HEK293 (cell line): ENCODE results near the gene CCM2L.

Source experiments
- FEZF1 ChIP-seq: fragments of 450-650 bp; formaldehyde crosslinking; IDR thresholded peaks from 2 replicates; pipeline ENCODE4 v1.5.1; 2016; ENCODE audit warnings: missing biosample characterization, missing genetic modification characterization
- GLI2 ChIP-seq: fragments of 450-650 bp; formaldehyde crosslinking; IDR thresholded peaks from 2 replicates; pipeline ENCODE4; 2017; ENCODE audit warnings: missing biosample characterization, missing genetic modification characterization, low read depth, borderline replicate concordance
- HOXD13 ChIP-seq: sonication (generic); formaldehyde crosslinking; IDR thresholded peaks from 2 replicates; pipeline ENCODE4 v1.8.0; 2022; ENCODE audit warnings: missing genetic modification reagents, borderline replicate concordance
- KLF1 ChIP-seq: fragments of 450-650 bp; formaldehyde crosslinking; IDR thresholded peaks from 2 replicates; pipeline ENCODE4 v1.5.1; 2016; ENCODE audit warnings: missing biosample characterization, missing genetic modification characterization
- KLF10 ChIP-seq: fragments of 450-650 bp; IDR thresholded peaks from 2 replicates; pipeline ENCODE4 v1.5.1; 2018; ENCODE audit warnings: missing biosample characterization, mild to moderate bottlenecking, missing genetic modification characterization
- KLF9 ChIP-seq: fragments of 450-650 bp; formaldehyde crosslinking; IDR thresholded peaks from 2 replicates; pipeline ENCODE4 v1.5.1; 2016; ENCODE audit warnings: missing biosample characterization, missing genetic modification characterization, low read depth
- PRDM1 ChIP-seq: fragments of 450-650 bp; formaldehyde crosslinking; IDR thresholded peaks from 2 replicates; pipeline ENCODE4; 2016; ENCODE audit warnings: missing biosample characterization, missing genetic modification characterization
- YY1 ChIP-seq: fragments of 450-650 bp; formaldehyde crosslinking; IDR thresholded peaks from 2 replicates; pipeline ENCODE4 v1.5.1; 2018; ENCODE audit warnings: missing biosample characterization, missing genetic modification characterization
- ZEB2 ChIP-seq: fragments of 450-650 bp; formaldehyde crosslinking; IDR thresholded peaks from 2 replicates; pipeline ENCODE4 v1.5.1; 2016; ENCODE audit warnings: missing biosample characterization, missing genetic modification characterization
- ZFHX2 ChIP-seq: fragments of 450-650 bp; formaldehyde crosslinking; conservative IDR thresholded peaks from 2 replicates; pipeline ENCODE4 v1.5.1; 2016; ENCODE audit warnings: missing biosample characterization, missing genetic modification characterization
- ZFP41 ChIP-seq: fragments of 450-650 bp; formaldehyde crosslinking; IDR thresholded peaks from 2 replicates; pipeline ENCODE4 v1.5.1; 2016; ENCODE audit warnings: missing biosample characterization, missing genetic modification characterization, borderline replicate concordance
- ZNF202 ChIP-seq: fragments of 450-650 bp; formaldehyde crosslinking; IDR thresholded peaks from 2 replicates; pipeline ENCODE4 v1.5.1; 2016; ENCODE audit warnings: missing biosample characterization, missing genetic modification characterization, borderline replicate concordance
- ZNF292 ChIP-seq: fragments of 450-650 bp; formaldehyde crosslinking; IDR thresholded peaks from 2 replicates; pipeline ENCODE4 v1.5.1; 2016; ENCODE audit warnings: low read depth, missing biosample characterization, missing genetic modification characterization, borderline replicate concordance
- ZNF341 ChIP-seq: fragments of 450-650 bp; formaldehyde crosslinking; IDR thresholded peaks from 2 replicates; pipeline ENCODE4; 2016; ENCODE audit warnings: low read depth, missing biosample characterization, missing genetic modification characterization
- ZNF433 ChIP-seq: fragments of 450-650 bp; formaldehyde crosslinking; IDR thresholded peaks from 2 replicates; pipeline ENCODE4 v1.5.1; 2016; ENCODE audit warnings: missing biosample characterization, missing genetic modification characterization, low read depth
- ZNF48 ChIP-seq: fragments of 450-650 bp; formaldehyde crosslinking; IDR thresholded peaks from 2 replicates; pipeline ENCODE4 v1.5.1; 2016; ENCODE audit warnings: missing biosample characterization, missing genetic modification characterization
- ZNF529 ChIP-seq: fragments of 450-650 bp; formaldehyde crosslinking; IDR thresholded peaks from 2 replicates; pipeline ENCODE4 v1.5.1; 2017; ENCODE audit warnings: missing genetic modification characterization, missing biosample characterization; ENCODE audit not compliant: insufficient replicate concordance
- ZNF549 ChIP-seq: fragments of 450-650 bp; IDR thresholded peaks from 2 replicates; pipeline ENCODE4 v1.5.1; 2018; ENCODE audit warnings: missing biosample characterization, missing genetic modification characterization, mild to moderate bottlenecking, inconsistent platforms, moderate library complexity
- ZNF555 ChIP-seq: fragments of 450-650 bp; formaldehyde crosslinking; conservative IDR thresholded peaks from 2 replicates; pipeline ENCODE4 v1.5.1; 2017; ENCODE audit warnings: missing biosample characterization, mild to moderate bottlenecking, missing genetic modification characterization, inconsistent platforms
- ZNF558 ChIP-seq: fragments of 450-650 bp; formaldehyde crosslinking; IDR thresholded peaks from 2 replicates; pipeline ENCODE4 v1.5.1; 2016; ENCODE audit warnings: missing biosample characterization, missing genetic modification characterization
- ZNF585B ChIP-seq: fragments of 450-650 bp; formaldehyde crosslinking; IDR thresholded peaks from 2 replicates; pipeline ENCODE4 v1.5.1; 2016; ENCODE audit warnings: missing biosample characterization, missing genetic modification characterization
- ZNF76 ChIP-seq: fragments of 450-650 bp; formaldehyde crosslinking; IDR thresholded peaks from 2 replicates; pipeline ENCODE4; 2016; ENCODE audit warnings: low read depth, missing biosample characterization, missing genetic modification characterization, borderline replicate concordance
- TF ChIP-seq, protein P1 (sequence below): sonication (generic); formaldehyde crosslinking; IDR thresholded peaks from 2 replicates; pipeline ENCODE4 v1.8.1; 2022; ENCODE audit warnings: mild to moderate bottlenecking, moderate library complexity, missing genetic modification reagents
- TF ChIP-seq, protein P2 (sequence below): fragments of 450-650 bp; formaldehyde crosslinking; IDR thresholded peaks from 2 replicates; pipeline ENCODE4 v1.5.1; 2017; ENCODE audit warnings: missing biosample characterization, missing genetic modification characterization
- TF ChIP-seq, protein P3 (sequence below): fragments of 450-650 bp; formaldehyde crosslinking; IDR thresholded peaks from 2 replicates; pipeline ENCODE4 v1.5.1; 2016; ENCODE audit warnings: missing biosample characterization, missing genetic modification characterization
- TF ChIP-seq, protein P4 (sequence below): fragments of 450-650 bp; formaldehyde crosslinking; IDR thresholded peaks from 2 replicates; pipeline ENCODE4 v1.5.1; 2016; ENCODE audit warnings: missing biosample characterization, missing genetic modification characterization
- TF ChIP-seq, protein P5 (sequence below): fragments of 450-650 bp; formaldehyde crosslinking; IDR thresholded peaks from 2 replicates; pipeline ENCODE4 v1.5.1; 2016; ENCODE audit warnings: missing biosample characterization, missing genetic modification characterization
- TF ChIP-seq, protein P6 (sequence below): fragments of 450-650 bp; formaldehyde crosslinking; IDR thresholded peaks from 2 replicates; pipeline ENCODE4 v1.5.1; 2016; ENCODE audit warnings: missing biosample characterization, missing genetic modification characterization, borderline replicate concordance

The CCM2L gene

DNA sequence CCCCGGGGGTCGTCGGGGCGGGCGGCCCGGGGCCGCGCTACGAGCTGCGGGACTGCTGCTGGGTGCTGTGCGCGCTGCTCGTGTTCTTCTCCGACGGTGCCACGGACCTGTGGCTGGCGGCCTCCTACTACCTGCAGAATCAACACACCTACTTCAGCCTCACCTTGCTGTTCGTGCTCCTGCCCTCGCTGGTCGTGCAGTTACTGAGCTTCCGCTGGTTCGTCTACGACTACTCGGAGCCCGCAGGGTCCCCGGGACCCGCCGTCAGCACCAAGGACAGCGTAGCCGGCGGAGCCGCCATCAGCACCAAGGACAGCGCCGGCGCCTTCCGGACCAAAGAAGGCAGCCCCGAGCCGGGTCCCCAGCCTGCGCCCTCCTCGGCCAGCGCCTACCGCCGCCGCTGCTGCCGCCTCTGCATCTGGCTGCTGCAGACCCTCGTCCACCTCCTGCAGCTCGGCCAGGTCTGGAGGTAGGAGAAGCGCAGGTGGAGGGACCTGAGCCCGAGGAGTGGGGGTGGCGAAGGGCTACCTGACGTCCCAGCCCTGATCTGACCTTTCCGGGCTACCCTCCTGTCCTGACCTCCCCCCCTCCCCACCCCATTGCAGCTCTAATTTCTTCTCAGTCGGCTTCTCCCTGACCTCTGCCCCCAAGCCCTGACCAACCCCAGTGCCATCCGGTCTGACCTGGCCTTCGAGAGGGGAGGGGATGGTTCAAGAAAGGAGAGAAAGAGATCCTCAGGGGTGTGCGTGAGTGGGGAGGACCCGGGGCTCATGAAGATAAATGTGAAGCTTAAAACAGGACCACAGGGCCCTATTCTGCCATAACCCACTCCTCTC is 41.7 kb upstream of the CCM2L start (continued):
- TF ChIP-seq ZNF292 (tag by site-specific recombination): no peak
- TF ChIP-seq ZNF549: no peak
- TF ChIP-seq, protein P1, sequence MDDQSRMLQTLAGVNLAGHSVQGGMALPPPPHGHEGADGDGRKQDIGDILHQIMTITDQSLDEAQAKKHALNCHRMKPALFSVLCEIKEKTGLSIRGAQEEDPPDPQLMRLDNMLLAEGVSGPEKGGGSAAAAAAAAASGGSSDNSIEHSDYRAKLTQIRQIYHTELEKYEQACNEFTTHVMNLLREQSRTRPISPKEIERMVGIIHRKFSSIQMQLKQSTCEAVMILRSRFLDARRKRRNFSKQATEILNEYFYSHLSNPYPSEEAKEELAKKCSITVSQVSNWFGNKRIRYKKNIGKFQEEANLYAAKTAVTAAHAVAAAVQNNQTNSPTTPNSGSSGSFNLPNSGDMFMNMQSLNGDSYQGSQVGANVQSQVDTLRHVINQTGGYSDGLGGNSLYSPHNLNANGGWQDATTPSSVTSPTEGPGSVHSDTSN (CRISPR knock-in tag): peak; percentile 100
- no peak; the same call in 1 of the 2 replicates for TF ChIP-seq KLF1
- no peak; the same call in 1 of the 2 replicates for TF ChIP-seq ZFHX2
- TF ChIP-seq, protein P2, sequence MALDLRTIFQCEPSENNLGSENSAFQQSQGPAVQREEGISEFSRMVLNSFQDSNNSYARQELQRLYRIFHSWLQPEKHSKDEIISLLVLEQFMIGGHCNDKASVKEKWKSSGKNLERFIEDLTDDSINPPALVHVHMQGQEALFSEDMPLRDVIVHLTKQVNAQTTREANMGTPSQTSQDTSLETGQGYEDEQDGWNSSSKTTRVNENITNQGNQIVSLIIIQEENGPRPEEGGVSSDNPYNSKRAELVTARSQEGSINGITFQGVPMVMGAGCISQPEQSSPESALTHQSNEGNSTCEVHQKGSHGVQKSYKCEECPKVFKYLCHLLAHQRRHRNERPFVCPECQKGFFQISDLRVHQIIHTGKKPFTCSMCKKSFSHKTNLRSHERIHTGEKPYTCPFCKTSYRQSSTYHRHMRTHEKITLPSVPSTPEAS (tag by site-specific recombination): no peak
- TF ChIP-seq KLF9 (tag by site-specific recombination): no peak
- TF ChIP-seq, protein P3, sequence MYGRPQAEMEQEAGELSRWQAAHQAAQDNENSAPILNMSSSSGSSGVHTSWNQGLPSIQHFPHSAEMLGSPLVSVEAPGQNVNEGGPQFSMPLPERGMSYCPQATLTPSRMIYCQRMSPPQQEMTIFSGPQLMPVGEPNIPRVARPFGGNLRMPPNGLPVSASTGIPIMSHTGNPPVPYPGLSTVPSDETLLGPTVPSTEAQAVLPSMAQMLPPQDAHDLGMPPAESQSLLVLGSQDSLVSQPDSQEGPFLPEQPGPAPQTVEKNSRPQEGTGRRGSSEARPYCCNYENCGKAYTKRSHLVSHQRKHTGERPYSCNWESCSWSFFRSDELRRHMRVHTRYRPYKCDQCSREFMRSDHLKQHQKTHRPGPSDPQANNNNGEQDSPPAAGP: peak; percentile 69
- no peak for TF ChIP-seq PRDM1 (tag by site-specific recombination)
- peak; percentile 81 for TF ChIP-seq ZEB2 (tag by site-specific recombination)
- no peak for TF ChIP-seq ZNF48
- TF ChIP-seq, protein P4, sequence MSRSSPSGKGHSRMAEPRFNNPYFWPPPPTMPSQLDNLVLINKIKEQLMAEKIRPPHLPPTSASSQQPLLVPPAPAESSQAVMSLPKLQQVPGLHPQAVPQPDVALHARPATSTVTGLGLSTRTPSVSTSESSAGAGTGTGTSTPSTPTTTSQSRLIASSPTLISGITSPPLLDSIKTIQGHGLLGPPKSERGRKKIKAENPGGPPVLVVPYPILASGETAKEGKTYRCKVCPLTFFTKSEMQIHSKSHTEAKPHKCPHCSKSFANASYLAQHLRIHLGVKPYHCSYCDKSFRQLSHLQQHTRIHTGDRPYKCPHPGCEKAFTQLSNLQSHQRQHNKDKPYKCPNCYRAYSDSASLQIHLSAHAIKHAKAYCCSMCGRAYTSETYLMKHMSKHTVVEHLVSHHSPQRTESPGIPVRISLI (tag by site-specific recombination): no peak
- TF ChIP-seq ZNF555 (tag by site-specific recombination): no peak
- no peak for TF ChIP-seq ZNF341 (tag by site-specific recombination)
- no peak for TF ChIP-seq ZNF585B (tag by site-specific recombination)
- TF ChIP-seq ZNF202 (tag by site-specific recombination): no peak
- TF ChIP-seq ZNF558 (tag by site-specific recombination): no peak
- TF ChIP-seq ZNF433: no peak
- TF ChIP-seq, protein P5, sequence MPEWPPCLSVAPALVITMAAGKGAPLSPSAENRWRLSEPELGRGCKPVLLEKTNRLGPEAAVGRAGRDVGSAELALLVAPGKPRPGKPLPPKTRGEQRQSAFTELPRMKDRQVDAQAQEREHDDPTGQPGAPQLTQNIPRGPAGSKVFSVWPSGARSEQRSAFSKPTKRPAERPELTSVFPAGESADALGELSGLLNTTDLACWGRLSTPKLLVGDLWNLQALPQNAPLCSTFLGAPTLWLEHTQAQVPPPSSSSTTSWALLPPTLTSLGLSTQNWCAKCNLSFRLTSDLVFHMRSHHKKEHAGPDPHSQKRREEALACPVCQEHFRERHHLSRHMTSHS (tag by site-specific recombination): no peak
- TF ChIP-seq ZFP41: no peak
- TF ChIP-seq ZNF529 (tag by site-specific recombination): no peak
- TF ChIP-seq KLF10 (tag by site-specific recombination): peak; percentile 30; the same call in 1 of the 2 replicates
- peak; percentile 82 for TF ChIP-seq YY1 (tag by site-specific recombination)
- TF ChIP-seq ZNF76 (tag by site-specific recombination): 0 out of 2 replicates have a peak, but pooled peaks have one; percentile 16
- TF ChIP-seq, protein P6, sequence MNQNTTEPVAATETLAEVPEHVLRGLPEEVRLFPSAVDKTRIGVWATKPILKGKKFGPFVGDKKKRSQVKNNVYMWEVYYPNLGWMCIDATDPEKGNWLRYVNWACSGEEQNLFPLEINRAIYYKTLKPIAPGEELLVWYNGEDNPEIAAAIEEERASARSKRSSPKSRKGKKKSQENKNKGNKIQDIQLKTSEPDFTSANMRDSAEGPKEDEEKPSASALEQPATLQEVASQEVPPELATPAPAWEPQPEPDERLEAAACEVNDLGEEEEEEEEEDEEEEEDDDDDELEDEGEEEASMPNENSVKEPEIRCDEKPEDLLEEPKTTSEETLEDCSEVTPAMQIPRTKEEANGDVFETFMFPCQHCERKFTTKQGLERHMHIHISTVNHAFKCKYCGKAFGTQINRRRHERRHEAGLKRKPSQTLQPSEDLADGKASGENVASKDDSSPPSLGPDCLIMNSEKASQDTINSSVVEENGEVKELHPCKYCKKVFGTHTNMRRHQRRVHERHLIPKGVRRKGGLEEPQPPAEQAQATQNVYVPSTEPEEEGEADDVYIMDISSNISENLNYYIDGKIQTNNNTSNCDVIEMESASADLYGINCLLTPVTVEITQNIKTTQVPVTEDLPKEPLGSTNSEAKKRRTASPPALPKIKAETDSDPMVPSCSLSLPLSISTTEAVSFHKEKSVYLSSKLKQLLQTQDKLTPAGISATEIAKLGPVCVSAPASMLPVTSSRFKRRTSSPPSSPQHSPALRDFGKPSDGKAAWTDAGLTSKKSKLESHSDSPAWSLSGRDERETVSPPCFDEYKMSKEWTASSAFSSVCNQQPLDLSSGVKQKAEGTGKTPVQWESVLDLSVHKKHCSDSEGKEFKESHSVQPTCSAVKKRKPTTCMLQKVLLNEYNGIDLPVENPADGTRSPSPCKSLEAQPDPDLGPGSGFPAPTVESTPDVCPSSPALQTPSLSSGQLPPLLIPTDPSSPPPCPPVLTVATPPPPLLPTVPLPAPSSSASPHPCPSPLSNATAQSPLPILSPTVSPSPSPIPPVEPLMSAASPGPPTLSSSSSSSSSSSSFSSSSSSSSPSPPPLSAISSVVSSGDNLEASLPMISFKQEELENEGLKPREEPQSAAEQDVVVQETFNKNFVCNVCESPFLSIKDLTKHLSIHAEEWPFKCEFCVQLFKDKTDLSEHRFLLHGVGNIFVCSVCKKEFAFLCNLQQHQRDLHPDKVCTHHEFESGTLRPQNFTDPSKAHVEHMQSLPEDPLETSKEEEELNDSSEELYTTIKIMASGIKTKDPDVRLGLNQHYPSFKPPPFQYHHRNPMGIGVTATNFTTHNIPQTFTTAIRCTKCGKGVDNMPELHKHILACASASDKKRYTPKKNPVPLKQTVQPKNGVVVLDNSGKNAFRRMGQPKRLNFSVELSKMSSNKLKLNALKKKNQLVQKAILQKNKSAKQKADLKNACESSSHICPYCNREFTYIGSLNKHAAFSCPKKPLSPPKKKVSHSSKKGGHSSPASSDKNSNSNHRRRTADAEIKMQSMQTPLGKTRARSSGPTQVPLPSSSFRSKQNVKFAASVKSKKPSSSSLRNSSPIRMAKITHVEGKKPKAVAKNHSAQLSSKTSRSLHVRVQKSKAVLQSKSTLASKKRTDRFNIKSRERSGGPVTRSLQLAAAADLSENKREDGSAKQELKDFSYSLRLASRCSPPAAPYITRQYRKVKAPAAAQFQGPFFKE: no peak
- peak; percentile 99 for TF ChIP-seq HOXD13 (CRISPR knock-in tag)
- TF ChIP-seq FEZF1: no peak
- TF ChIP-seq GLI2: no peak
